Liver (tissue), 3 donors: ENCODE measurements around the gene KCNMB1.

Source experiments
- ATF3 ChIP-seq: IDR thresholded peaks from 2 replicates; pipeline ENCODE4 v1.6.1; 2016; ENCODE audit warnings: antibody characterized with exemption
- CTCF ChIP-seq: fragments of 150-350 bp; IDR thresholded peaks from 2 replicates; pipeline ENCODE4 v1.5.1; 2017; ENCODE audit warnings: improper control_type of control experiment, low read depth, low read length; ENCODE audit not compliant: missing input control
- EGR1 ChIP-seq, 2 donors: IDR thresholded peaks; 2 replicates each; pipeline ENCODE4 v1.6.1; 2016 to 2018; ENCODE audit warnings: antibody characterized with exemption in 2 of 2, low read depth in 2 of 2
- FOXA1 ChIP-seq: IDR thresholded peaks from 2 replicates; pipeline ENCODE4 v1.6.1; 2016; ENCODE audit warnings: antibody characterized with exemption
- GABPA ChIP-seq, 2 donors: IDR thresholded peaks in 1 of 2; conservative IDR thresholded peaks in 1 of 2; 2 replicates each; pipeline ENCODE4 v1.6.1; 2016; ENCODE audit warnings: antibody characterized with exemption in 2 of 2, mild to moderate bottlenecking in 1 of 2, moderate library complexity in 1 of 2
- JUND ChIP-seq, 2 donors: IDR thresholded peaks; 2 replicates each; pipeline ENCODE4 v1.6.1; 2016; ENCODE audit warnings: antibody characterized with exemption in 2 of 2
- NR2F2 ChIP-seq: IDR thresholded peaks from 2 replicates; pipeline ENCODE4 v1.6.1; 2016; ENCODE audit warnings: antibody characterized with exemption
- RAD21 ChIP-seq, 2 donors: IDR thresholded peaks; 2 replicates each; pipeline ENCODE4 v1.6.1; 2016; ENCODE audit warnings: antibody characterized with exemption in 2 of 2, mild to moderate bottlenecking in 2 of 2
- REST ChIP-seq: IDR thresholded peaks from 2 replicates; pipeline ENCODE4 v1.6.1; 2016; ENCODE audit warnings: antibody characterized with exemption, mild to moderate bottlenecking
- RXRA ChIP-seq, 2 donors: IDR thresholded peaks; 2 replicates each; pipeline ENCODE4 v1.6.1; 2017 to 2018; ENCODE audit warnings: antibody characterized with exemption in 2 of 2, mild to moderate bottlenecking in 1 of 2
- SP1 ChIP-seq: IDR thresholded peaks from 2 replicates; pipeline ENCODE4 v1.6.1; 2018; ENCODE audit warnings: antibody characterized with exemption, mild to moderate bottlenecking
- TAF1 ChIP-seq: conservative IDR thresholded peaks from 2 replicates; pipeline ENCODE4 v1.6.1; 2016; ENCODE audit warnings: antibody characterized with exemption, mild to moderate bottlenecking
- donor health status: healthy.
- donor health status: healthy.

- TF ChIP-seq RAD21 (IDR thresholded peaks at IDR 0.05) = no peak
- TF ChIP-seq GABPA (IDR thresholded peaks at IDR 0.05 in 1 of 2, conservative IDR thresholded peaks at IDR 0.05 in 1 of 2) = no peak
- no peak for TF ChIP-seq FOXA1
- TF ChIP-seq CTCF = no peak
- no peak for TF ChIP-seq EGR1 (IDR thresholded peaks at IDR 0.05; ENCODE audit: low read depth in 2 of 2)
- TF ChIP-seq SP1 = no peak
- TF ChIP-seq ATF3 = no peak
- no peak for TF ChIP-seq NR2F2
- no peak for TF ChIP-seq JUND (IDR thresholded peaks at IDR 0.05)
- TF ChIP-seq RXRA (IDR thresholded peaks at IDR 0.05) = no peak
- no peak for TF ChIP-seq REST
- TF ChIP-seq TAF1 = no peak
These were observed 10.4 kb downstream of the KCNMB1 start for GRCh38 chr5:170378740-170379139.
